PFSK-1 (cell line): ENCODE measurements around the gene TMEM39B.

ENCODE experiments used
- FOXP2 ChIP-seq: optimal IDR thresholded peaks from 2 replicates; pipeline ENCODE3; 2011; ENCODE audit warnings: borderline replicate concordance, control low read depth, inconsistent platforms; ENCODE audit not compliant: insufficient read depth; ENCODE audit errors: extremely low read length, extremely low read depth
- POLR2AphosphoS5 ChIP-seq: IDR thresholded peaks from 2 replicates; pipeline ENCODE4 v1.6.1; 2012; ENCODE audit warnings: low read depth, mild to moderate bottlenecking, control low read depth, low read length, moderate library complexity
- SIN3A ChIP-seq: IDR thresholded peaks from 2 replicates; pipeline ENCODE4 v1.6.1; 2012; ENCODE audit warnings: mild to moderate bottlenecking, low read length, moderate library complexity, borderline replicate concordance; ENCODE audit not compliant: insufficient read depth
- TAF1 ChIP-seq: IDR thresholded peaks from 2 replicates; pipeline ENCODE4 v1.6.1; 2012; ENCODE audit warnings: low read length, control low read depth, borderline replicate concordance; ENCODE audit not compliant: insufficient read depth
- TF ChIP-seq, protein P1 (sequence below), 2 experiments: IDR thresholded peaks; 2 replicates each; pipeline versions ENCODE4 v1.6.1 to v1.8.0; 2011 to 2012; ENCODE audit warnings: low read depth in 2 of 2, low read length in 2 of 2, control low read depth in 1 of 2, inconsistent platforms in 1 of 2, mild to moderate bottlenecking in 1 of 2, moderate library complexity in 1 of 2; ENCODE audit not compliant: insufficient read depth in 1 of 2

Gene TMEM39B

DNA sequence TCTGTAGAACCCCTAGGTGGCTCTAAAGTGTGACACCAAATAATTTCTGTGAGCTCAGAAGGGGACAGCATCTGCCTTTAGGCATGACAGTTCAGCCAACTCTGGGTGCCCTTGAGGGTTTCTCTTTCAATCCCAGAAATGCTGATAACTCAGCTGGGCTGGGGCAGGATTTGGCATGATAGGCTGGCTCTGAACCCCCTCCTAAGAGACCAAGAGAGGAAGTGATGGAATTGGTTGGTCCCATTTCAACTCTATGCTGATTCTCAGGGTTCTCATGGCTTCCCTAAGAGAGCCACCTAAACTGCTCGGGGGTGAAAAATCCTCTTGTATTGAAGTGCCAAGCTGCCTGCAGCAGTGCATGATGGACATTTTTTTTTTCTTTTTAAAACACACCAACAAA, 28.5 kb upstream of the TMEM39B start:
- TF ChIP-seq, protein P1, sequence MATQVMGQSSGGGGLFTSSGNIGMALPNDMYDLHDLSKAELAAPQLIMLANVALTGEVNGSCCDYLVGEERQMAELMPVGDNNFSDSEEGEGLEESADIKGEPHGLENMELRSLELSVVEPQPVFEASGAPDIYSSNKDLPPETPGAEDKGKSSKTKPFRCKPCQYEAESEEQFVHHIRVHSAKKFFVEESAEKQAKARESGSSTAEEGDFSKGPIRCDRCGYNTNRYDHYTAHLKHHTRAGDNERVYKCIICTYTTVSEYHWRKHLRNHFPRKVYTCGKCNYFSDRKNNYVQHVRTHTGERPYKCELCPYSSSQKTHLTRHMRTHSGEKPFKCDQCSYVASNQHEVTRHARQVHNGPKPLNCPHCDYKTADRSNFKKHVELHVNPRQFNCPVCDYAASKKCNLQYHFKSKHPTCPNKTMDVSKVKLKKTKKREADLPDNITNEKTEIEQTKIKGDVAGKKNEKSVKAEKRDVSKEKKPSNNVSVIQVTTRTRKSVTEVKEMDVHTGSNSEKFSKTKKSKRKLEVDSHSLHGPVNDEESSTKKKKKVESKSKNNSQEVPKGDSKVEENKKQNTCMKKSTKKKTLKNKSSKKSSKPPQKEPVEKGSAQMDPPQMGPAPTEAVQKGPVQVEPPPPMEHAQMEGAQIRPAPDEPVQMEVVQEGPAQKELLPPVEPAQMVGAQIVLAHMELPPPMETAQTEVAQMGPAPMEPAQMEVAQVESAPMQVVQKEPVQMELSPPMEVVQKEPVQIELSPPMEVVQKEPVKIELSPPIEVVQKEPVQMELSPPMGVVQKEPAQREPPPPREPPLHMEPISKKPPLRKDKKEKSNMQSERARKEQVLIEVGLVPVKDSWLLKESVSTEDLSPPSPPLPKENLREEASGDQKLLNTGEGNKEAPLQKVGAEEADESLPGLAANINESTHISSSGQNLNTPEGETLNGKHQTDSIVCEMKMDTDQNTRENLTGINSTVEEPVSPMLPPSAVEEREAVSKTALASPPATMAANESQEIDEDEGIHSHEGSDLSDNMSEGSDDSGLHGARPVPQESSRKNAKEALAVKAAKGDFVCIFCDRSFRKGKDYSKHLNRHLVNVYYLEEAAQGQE (IDR thresholded peaks at IDR 0.05; ENCODE audit: insufficient read depth in 1 of 2, low read depth in 2 of 2, low read length in 2 of 2): no peak
- no peak for TF ChIP-seq FOXP2
- TF ChIP-seq TAF1: no peak
- TF ChIP-seq POLR2AphosphoS5: no peak
- TF ChIP-seq SIN3A: no peak

DNA sequence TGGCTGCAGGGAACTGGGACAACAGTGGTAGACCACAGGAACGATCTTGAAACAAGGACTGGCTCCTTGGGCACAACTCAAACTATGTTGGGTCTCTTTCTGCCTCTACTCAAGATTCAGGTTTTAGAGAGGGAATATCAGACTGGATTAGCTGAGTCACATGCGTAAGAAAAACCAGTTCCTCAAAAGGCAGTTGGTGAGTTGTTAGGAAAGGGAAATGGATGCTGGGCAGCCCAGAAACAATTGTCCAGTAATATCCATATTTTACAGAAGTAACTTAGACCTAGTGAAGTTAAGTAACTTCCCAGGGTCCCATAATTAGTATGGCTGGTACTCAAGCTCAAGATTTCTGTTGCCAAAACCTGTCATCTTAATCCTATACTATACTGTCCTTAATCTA, 27.0 kb upstream of the TMEM39B start:
- TF ChIP-seq FOXP2: no peak
- no peak for TF ChIP-seq SIN3A
- no peak for TF ChIP-seq TAF1
- TF ChIP-seq POLR2AphosphoS5: no peak
- TF ChIP-seq, protein P1 (IDR thresholded peaks at IDR 0.05; ENCODE audit: insufficient read depth in 1 of 2, low read depth in 2 of 2, low read length in 2 of 2): no peak

DNA sequence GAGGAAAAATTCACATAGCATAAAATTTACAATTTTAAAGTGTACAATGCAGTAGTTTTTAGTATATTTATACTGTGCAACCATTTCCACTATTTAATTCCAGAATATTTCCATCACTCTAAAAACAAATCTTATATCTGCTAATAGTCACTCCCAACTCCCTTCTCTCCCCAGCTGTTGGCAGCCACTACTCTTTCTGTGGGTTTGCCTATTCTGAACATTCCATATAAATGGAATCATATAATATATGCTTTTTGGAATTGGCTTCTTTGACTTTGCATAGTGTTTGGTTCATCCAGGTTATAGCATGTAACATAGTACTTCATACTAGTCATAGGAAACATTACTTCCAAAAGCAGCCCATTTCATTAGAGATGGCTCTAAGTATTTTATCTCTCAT, 25.0 kb upstream of the TMEM39B start:
- TF ChIP-seq, protein P1 (IDR thresholded peaks at IDR 0.05; ENCODE audit: insufficient read depth in 1 of 2, low read depth in 2 of 2, low read length in 2 of 2): no peak
- TF ChIP-seq FOXP2 (no peak), POLR2AphosphoS5 (no peak), TAF1 (no peak), SIN3A (no peak)

DNA sequence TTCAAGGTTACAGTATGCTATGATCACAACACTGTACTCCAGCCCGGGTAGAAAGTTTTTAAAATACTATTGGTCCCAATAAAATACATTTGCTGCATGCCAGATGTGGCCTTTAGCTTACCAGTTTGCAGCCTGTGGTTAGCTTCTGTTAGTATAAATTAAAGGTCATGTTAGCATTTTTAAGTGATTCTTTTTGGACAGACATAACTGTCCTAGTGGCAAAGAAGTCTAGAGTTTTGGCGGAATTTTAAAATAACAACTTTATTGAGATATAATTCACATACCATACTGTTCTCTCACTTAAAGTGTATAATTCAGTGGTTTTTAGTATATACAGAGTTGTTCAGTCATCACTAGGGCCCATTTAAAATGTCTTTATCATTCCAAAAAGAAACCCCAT, 24.3 kb upstream of the TMEM39B start:
- TF ChIP-seq POLR2AphosphoS5 (no peak), SIN3A (no peak), TAF1 (no peak), FOXP2 (no peak)
- TF ChIP-seq, protein P1 (IDR thresholded peaks at IDR 0.05; ENCODE audit: insufficient read depth in 1 of 2, low read depth in 2 of 2, low read length in 2 of 2): no peak

DNA sequence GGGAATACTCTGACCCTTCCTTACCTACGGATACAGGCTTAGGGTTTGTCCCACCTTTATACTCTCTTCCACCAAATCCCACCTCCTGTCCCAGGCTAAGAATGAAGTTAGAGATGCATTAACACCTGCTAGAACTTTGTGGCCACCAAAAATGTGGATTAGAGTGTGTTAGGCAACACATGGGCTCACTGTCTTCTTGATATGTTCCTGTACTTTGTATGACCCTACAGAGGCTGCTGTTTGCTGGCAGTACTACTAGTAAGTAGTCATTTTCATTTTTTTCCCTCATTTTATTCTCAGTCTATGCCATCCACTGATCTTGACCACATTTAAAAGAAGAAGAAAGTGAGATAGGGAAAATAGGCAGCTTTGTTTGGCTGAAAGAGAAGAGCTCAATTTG, 21.0 kb upstream of the TMEM39B start:
- TF ChIP-seq TAF1 (no peak), POLR2AphosphoS5 (no peak), FOXP2 (no peak), SIN3A (no peak)
- TF ChIP-seq, protein P1 (IDR thresholded peaks at IDR 0.05; ENCODE audit: insufficient read depth in 1 of 2, low read depth in 2 of 2, low read length in 2 of 2): no peak
